ENCODE measurements around the gene ANKFY1. TPM values are rescaled to one million over a fixed set of nuclear protein-coding genes. Genes with fewer than 3 reads are reported as not detected.
A peak's percentile ranks its signal among the peaks of the same experiment; 100 is the strongest.

The ANKFY1 gene
- total and polyA plus RNA-seq, 9 of the 15 experiments (the other 6 are each of a cell fraction or from before 2014, with no cell fraction given): 4.3 to 25.6 (median 12.2) TPM

DNA sequence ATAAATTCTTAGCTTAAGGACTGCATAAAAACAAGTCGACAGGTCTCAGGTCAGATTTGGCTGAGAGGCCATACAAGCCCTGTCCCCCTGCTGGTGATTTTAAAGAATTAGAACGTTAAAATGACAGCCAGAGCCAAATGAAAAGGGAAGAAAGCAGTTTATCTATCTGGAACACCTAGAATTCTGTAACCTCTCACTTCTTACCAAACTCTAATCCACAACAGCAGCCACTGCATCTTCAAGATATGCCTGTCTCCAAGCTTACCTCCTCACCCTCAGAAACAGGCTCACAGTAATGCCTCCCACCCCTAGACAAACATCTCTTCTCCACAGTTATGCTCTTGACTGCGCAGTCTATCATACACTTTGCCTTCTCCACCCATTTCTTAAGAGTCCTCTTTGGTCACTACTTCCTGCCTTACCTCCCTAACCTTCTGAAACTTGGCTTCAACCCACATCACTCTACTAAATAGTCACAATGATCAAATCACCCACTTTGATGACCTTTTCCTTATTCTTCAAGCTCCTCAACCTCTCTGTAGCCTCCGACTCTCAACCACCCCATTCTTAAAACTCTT lies 14.2 kb downstream of the ANKFY1 start (continued):
- TF ChIP-seq ZNF408 (CRISPR knock-in tag; IDR thresholded peaks at IDR 0.05; ENCODE audit: low read depth) (no peak), ARID1B (IDR thresholded peaks at IDR 0.05) (peak; percentile 98), KLF6 (CRISPR knock-in tag; IDR thresholded peaks at IDR 0.05; ENCODE audit: borderline replicate concordance) (no peak), HMG20B (CRISPR knock-in tag; IDR thresholded peaks at IDR 0.05) (no peak), ZNF316 (IDR thresholded peaks at IDR 0.05) (no peak), WHSC1 (IDR thresholded peaks at IDR 0.05; ENCODE audit: low read length) (no peak), ATF1 (CRISPR knock-in tag; IDR thresholded peaks at IDR 0.05) (no peak), ATF1 (tag; IDR thresholded peaks at IDR 0.05) (no peak), ELF2 (CRISPR knock-in tag; IDR thresholded peaks at IDR 0.05) (no peak), CBX1 (IDR thresholded peaks at IDR 0.05; ENCODE audit: low read depth) (no peak), MCM3 (IDR thresholded peaks at IDR 0.05) (no peak), ETV6 (IDR thresholded peaks at IDR 0.05; ENCODE audit: borderline replicate concordance in 1 of 2, low read depth in 2 of 2, low read length in 1 of 2) (no peak), ETV6 (CRISPR knock-in tag; IDR thresholded peaks at IDR 0.05; ENCODE audit: borderline replicate concordance) (no peak), ZNF184 (CRISPR knock-in tag; IDR thresholded peaks at IDR 0.05) (no peak), HIVEP1 (CRISPR knock-in tag; IDR thresholded peaks at IDR 0.05) (no peak), TBP (optimal IDR thresholded peaks at IDR 0.05; ENCODE audit: low read depth, low read length) (peak; percentile 17), ZNF224 (CRISPR knock-in tag; IDR thresholded peaks at IDR 0.05) (no peak), ZNF644 (tag; IDR thresholded peaks at IDR 0.05; ENCODE audit: low read depth) (no peak), POLR2H (tag; IDR thresholded peaks at IDR 0.05; ENCODE audit: low read depth) (no peak), POLR3A (IDR thresholded peaks at IDR 0.05; ENCODE audit: borderline replicate concordance, extremely low read depth, insufficient read depth, insufficient read length) (no peak), CXXC5 (CRISPR knock-in tag; IDR thresholded peaks at IDR 0.05) (peak; percentile 57), TAF9B (IDR thresholded peaks at IDR 0.05; ENCODE audit: partially characterized antibody) (no peak), ZKSCAN1 (IDR thresholded peaks at IDR 0.05; ENCODE audit: low read depth, low read length) (no peak), E2F3 (CRISPR knock-in tag; IDR thresholded peaks at IDR 0.05) (no peak)
- TF ChIP-seq, protein P1, sequence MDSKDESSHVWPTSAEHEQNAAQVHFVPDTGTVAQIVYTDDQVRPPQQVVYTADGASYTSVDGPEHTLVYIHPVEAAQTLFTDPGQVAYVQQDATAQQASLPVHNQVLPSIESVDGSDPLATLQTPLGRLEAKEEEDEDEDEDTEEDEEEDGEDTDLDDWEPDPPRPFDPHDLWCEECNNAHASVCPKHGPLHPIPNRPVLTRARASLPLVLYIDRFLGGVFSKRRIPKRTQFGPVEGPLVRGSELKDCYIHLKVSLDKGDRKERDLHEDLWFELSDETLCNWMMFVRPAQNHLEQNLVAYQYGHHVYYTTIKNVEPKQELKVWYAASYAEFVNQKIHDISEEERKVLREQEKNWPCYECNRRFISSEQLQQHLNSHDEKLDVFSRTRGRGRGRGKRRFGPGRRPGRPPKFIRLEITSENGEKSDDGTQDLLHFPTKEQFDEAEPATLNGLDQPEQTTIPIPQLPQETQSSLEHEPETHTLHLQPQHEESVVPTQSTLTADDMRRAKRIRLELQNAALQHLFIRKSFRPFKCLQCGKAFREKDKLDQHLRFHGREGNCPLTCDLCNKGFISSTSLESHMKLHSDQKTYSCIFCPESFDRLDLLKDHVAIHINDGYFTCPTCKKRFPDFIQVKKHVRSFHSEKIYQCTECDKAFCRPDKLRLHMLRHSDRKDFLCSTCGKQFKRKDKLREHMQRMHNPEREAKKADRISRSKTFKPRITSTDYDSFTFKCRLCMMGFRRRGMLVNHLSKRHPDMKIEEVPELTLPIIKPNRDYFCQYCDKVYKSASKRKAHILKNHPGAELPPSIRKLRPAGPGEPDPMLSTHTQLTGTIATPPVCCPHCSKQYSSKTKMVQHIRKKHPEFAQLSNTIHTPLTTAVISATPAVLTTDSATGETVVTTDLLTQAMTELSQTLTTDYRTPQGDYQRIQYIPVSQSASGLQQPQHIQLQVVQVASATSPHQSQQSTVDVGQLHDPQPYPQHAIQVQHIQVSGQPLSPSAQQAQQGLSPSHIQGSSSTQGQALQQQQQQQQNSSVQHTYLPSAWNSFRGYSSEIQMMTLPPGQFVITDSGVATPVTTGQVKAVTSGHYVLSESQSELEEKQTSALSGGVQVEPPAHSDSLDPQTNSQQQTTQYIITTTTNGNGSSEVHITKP (IDR thresholded peaks at IDR 0.05; ENCODE audit: partially characterized antibody): peak; percentile 61
- TF ChIP-seq, protein P2, sequence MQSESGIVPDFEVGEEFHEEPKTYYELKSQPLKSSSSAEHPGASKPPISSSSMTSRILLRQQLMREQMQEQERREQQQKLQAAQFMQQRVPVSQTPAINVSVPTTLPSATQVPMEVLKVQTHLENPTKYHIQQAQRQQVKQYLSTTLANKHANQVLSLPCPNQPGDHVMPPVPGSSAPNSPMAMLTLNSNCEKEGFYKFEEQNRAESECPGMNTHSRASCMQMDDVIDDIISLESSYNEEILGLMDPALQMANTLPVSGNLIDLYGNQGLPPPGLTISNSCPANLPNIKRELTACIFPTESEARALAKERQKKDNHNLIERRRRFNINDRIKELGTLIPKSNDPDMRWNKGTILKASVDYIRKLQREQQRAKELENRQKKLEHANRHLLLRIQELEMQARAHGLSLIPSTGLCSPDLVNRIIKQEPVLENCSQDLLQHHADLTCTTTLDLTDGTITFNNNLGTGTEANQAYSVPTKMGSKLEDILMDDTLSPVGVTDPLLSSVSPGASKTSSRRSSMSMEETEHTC (IDR thresholded peaks at IDR 0.05): no peak
- TF ChIP-seq, protein P3, sequence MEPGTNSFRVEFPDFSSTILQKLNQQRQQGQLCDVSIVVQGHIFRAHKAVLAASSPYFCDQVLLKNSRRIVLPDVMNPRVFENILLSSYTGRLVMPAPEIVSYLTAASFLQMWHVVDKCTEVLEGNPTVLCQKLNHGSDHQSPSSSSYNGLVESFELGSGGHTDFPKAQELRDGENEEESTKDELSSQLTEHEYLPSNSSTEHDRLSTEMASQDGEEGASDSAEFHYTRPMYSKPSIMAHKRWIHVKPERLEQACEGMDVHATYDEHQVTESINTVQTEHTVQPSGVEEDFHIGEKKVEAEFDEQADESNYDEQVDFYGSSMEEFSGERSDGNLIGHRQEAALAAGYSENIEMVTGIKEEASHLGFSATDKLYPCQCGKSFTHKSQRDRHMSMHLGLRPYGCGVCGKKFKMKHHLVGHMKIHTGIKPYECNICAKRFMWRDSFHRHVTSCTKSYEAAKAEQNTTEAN (CRISPR knock-in tag; IDR thresholded peaks at IDR 0.05): no peak

All from K562 (cell line).